ENCODE results near the gene MRPL24. TPM values are rescaled to one million over a fixed set of nuclear protein-coding genes. Genes with fewer than 3 reads are reported as not detected.

The MRPL24 gene
- total and polyA plus RNA-seq, 2 of the 13 experiments (the other 11 are each of a cell fraction or from before 2014, with no cell fraction given), result 38.1 to 42.9 TPM

GRCh38 chr1:156767101-156767878 lies 26.4 kb upstream of the MRPL24 start, which contains the start of gene PRCC (continued):
- no peak for TF ChIP-seq PAWR (CRISPR knock-in tag; IDR thresholded peaks at IDR 0.05; ENCODE audit: borderline replicate concordance)
- peak; percentile 76 for TF ChIP-seq NFRKB (IDR thresholded peaks at IDR 0.05)
- no peak for TF ChIP-seq PRDM4 (CRISPR knock-in tag; IDR thresholded peaks at IDR 0.05; ENCODE audit: borderline replicate concordance)
- TF ChIP-seq FLYWCH1 (CRISPR knock-in tag; IDR thresholded peaks at IDR 0.05), result no peak
- 0 out of 2 replicates have a peak, but pooled peaks have one; percentile 11 for TF ChIP-seq ZFP1 (CRISPR knock-in tag; IDR thresholded peaks at IDR 0.05)
- TF ChIP-seq ZNF580 (CRISPR knock-in tag; IDR thresholded peaks at IDR 0.05; ENCODE audit: borderline replicate concordance, low read depth), result peak; percentile 75; the same call in 1 of the 2 replicates
- TF ChIP-seq ZNF883 (CRISPR knock-in tag; IDR thresholded peaks at IDR 0.05; ENCODE audit: not compliant biosample characterization), result no peak
- TF ChIP-seq SKIL (CRISPR knock-in tag; IDR thresholded peaks at IDR 0.05; ENCODE audit: borderline replicate concordance), result no peak
- peak; percentile 99 for TF ChIP-seq ZNF574 (CRISPR knock-in tag; IDR thresholded peaks at IDR 0.05)
- TF ChIP-seq E2F5 (CRISPR knock-in tag; conservative IDR thresholded peaks at IDR 0.05), result 0 out of 2 replicates have a peak, but pooled peaks have one; percentile 6
- TF ChIP-seq NR1H2 (CRISPR knock-in tag; IDR thresholded peaks at IDR 0.05; ENCODE audit: borderline replicate concordance, low read depth), result no peak
- peak; percentile 64; the same call in 1 of the 2 replicates for TF ChIP-seq RFXAP (CRISPR knock-in tag; IDR thresholded peaks at IDR 0.05; ENCODE audit: borderline replicate concordance)
- TF ChIP-seq MIER2 (CRISPR knock-in tag; IDR thresholded peaks at IDR 0.05), result 0 out of 2 replicates have a peak, but pooled peaks have one; percentile 17
- TF ChIP-seq KLF9 (CRISPR knock-in tag; IDR thresholded peaks at IDR 0.05; ENCODE audit: low read depth), result no peak; the same call in 1 of the 2 replicates
- TF ChIP-seq YEATS4 (CRISPR knock-in tag; IDR thresholded peaks at IDR 0.05; ENCODE audit: borderline replicate concordance), result peak; percentile 19
- no peak; the same call in 1 of the 2 replicates for TF ChIP-seq ZFP36L2 (CRISPR knock-in tag; IDR thresholded peaks at IDR 0.05)
- no peak; the same call in 1 of the 2 replicates for TF ChIP-seq MAZ (IDR thresholded peaks at IDR 0.05; ENCODE audit: borderline replicate concordance, low read depth, low read length)
- peak; percentile 77 for TF ChIP-seq MAZ (CRISPR knock-in tag; IDR thresholded peaks at IDR 0.05; ENCODE audit: low read depth)
- no peak; the same call in none of the 2 replicates for TF ChIP-seq SMC3 (IDR thresholded peaks at IDR 0.05; ENCODE audit: low read length)
- no peak for TF ChIP-seq NR0B2 (CRISPR knock-in tag; IDR thresholded peaks at IDR 0.05)

Data from HepG2 (cell line).